NCI-H2107 (cell line): ENCODE measurements around the gene FUT8.

ENCODE experiments used
- DNase-seq: peaks from one replicate; lab custom pipeline; 2025; lab: John Stamatoyannopoulos, UW

FUT8 gene

DNA sequence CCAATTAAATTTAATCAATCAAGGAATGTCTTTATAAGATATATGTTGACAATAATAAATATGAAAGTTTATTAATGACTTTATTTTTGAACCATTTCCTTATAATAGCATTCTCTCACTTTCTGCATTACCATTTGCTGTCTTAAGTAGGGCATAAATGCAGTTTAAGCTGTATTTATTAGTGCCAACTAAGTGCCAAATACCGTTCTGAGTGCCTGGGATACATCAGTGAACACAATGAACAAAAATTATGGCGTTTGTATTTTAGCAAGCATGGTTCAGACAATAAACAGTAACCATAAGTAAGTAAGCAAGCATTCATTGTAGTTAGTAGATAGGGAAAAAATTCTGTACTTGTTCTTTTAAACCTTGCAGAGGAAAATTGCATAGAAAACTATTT is 145.8 kb downstream of the FUT8 start:
- no peak for DNase-seq

DNA sequence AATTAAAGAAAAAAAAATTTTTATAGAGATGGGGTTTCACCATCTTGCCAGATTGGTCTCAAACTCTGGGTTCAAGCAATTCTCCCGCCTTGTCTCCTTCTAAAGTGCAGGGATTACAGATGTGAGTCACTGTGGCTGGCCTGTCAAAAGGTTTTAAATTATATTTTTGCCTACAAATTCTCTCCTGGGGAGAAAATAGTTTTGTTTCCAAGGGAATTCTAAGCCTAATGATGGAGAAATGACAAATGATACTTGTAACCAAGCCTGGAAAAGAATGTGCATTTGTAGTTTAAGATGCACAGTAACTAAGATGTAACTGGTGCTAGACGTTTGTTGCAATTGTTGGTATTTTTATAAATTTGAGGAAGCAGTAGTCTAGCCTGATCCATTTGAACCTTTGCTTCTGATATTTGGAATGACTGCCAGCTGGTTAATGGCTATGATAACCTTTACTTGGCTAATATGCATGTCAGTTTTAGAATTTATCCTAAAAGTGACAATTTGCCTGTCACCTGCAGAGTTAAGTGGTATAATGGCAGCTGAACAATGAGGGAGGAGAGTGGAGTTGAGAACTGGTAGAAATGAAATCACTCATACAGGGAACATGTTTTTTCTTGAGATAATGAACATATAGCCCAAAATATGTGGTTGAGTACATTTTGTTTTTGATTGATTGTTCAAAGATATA is 148.0 kb downstream of the FUT8 start:
- no peak for DNase-seq

DNA sequence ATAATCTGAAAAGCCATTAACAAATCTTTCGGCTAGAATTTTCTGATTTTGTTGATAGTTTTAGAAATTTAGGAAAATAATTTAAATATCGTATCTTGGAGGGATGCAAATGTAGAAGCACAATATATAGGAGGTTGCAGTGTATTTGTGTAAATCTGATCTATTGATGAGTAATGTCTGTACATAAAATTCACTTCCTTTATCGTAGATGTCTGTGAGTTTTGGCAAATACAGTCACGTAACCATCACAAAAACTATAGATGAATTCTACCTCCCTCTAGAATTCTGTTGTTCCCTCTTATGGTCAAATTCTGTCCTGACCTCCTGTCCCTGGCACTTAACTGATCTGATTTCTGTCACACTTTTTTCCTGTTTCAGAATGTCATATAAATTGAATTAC is 151.8 kb downstream of the FUT8 start:
- DNase-seq, result no peak

DNA sequence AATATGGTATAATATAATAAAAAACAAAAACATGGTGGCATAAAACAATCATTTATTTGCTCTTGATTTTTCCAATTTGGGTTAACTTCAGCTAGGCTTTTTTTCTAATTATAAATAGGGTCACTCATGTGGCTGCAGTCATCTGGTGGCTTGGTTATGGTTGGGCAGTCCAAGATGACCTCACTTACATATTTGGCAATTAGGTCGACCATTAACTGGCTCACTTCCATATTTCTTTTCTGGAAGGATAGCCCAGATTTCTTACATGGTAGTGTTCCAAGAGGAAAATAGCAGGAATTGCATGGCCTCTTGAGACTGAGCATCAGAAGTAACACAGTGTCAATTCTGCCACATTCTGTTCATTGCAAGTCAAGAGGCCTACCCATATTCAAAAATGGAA is 153.4 kb downstream of the FUT8 start:
- DNase-seq, result no peak

DNA sequence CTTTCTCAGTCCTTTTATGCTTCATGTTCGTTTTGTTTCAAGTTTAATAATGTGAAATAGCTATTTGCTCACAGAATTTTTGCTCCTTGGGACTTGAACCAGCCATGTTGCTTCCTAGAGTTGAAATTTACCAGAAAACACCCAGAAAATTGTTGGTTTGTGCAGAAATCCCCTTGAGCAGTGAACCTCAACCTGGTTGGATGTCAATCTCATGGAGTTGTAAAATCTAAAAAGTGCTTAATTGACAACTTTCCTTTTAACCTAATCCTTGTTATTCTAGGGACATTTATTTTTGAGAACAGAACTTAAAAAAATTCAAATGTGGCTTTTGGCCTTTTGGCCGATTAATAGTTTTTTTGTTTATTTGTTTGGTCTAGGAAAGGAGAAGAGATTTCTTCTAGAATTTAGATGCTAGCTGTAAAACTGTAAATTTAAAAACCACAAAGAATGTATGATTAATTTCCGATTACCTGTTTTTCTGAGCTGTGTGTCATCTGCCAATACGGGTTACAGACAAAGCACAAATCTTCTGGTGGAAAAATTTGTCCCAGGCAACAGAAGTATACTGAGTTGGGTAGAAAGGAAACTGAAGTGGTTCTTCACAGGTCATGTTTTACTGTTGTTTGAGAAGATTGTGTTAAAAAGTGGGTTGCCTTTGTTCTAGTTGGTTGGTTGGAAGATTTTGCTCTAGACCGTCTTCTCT is 154.4 kb downstream of the FUT8 start:
- DNase-seq, result no peak

DNA sequence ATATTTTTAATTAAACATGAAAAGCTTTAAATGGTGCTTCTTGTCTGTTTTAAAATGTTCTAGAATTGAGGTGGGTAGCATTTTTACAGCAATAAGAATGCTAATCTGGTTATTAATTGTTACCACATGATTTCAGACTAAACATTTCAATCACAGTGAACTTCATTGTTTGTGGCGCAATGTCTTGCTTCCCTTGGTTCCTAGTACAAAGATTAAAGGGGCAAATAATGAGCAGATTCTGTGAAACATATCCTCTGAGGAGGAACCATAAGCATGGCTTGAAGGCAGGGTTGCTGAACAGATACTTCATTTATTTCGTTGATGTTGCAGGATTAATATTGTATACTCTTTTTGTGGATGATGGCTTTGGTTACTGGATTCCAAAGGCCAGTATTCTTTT is 162.1 kb downstream of the FUT8 start:
- DNase-seq, result no peak

DNA sequence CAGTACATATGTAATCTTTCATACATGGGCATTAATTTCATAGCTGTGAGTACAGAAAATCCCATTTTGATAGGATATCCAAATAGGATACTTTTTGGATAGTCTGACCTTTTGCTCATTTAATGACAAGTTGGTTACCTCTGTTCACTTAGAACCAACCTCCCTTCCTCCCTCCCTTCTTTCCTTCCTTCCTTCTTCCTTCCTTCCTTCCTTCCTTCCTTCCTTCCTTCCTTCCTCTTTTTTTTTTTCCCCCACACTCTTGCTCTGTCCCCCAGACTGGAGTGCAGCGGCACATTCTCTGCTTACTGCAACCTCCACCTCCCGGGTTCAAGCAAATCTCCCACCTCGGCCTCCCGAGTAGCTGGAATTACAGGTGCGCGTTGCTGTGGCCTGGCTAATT is 162.9 kb downstream of the FUT8 start:
- no peak for DNase-seq

DNA sequence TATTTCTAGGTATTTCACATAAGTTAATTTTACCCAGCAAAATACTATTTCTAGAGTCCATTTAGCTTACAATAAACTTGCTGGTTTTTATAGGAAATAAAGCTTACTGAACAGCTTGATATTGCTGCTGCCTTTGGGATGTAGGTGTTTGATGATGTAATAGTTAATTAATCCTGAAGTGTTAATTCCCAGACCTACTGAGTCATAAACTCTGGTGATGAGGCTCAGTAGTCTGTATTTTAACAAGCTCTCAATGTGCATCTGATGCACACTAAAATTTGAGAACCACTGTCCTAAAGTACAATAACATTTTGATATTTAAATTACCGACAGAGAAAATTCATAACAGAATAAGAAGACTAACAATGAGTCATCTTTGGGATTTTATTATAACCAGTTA is 168.4 kb downstream of the FUT8 start:
- DNase-seq, result no peak

DNA sequence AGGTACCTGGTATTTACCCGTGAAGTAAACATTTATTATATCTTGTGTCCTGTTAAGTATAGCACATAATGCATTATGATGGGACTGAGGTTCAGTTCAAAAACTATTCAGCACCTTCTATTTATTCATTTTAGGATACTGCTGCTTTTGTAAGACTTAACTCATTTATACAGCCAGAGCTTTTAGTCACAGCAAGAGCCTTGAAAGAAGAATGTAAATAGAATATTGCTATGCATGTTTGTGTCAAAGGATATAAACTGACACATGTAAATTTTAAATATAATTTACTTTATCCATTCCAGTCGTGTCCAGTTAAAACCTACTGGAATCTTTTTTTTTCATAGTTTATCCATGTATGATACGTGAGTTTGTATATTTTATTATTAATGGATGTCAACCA is 168.8 kb downstream of the FUT8 start:
- no peak for DNase-seq

DNA sequence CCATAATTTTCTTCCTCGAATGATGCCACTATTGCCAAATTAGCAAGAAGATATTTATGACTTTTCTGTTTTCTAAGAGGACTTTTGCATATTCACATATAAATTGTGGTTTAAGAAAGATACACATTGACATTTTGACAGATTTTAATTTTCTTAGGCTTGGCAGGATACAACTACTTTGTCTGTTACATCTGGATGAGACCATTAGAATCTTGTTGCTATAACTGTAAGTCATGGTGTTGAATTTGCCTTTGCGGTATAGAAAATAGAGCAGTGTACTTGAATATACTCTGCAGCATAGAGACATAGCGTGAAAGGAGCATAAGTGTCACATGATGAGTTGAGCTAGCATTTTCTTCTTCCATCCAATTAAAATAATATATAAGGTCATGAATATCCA is 169.3 kb downstream of the FUT8 start:
- no peak for DNase-seq

DNA sequence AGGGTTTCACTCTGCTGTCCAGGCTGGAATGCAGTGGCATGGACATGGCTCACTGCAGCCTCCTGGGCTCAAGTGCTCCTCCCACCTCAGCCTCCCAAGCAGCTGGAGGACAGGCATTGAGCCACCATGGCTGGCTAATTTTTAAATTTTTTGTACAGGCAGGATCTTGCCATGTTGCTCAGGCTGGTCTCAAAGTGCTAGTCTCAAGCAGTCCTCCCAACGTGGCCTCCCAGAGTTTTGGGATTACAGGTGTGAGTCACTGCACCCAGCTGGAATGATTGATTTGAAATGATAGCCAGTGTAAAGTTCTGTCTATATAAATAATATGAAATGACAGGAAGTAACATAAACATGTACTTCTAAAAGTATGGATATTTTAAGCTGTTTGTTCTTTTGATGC is 172.7 kb downstream of the FUT8 start:
- no peak for DNase-seq

DNA sequence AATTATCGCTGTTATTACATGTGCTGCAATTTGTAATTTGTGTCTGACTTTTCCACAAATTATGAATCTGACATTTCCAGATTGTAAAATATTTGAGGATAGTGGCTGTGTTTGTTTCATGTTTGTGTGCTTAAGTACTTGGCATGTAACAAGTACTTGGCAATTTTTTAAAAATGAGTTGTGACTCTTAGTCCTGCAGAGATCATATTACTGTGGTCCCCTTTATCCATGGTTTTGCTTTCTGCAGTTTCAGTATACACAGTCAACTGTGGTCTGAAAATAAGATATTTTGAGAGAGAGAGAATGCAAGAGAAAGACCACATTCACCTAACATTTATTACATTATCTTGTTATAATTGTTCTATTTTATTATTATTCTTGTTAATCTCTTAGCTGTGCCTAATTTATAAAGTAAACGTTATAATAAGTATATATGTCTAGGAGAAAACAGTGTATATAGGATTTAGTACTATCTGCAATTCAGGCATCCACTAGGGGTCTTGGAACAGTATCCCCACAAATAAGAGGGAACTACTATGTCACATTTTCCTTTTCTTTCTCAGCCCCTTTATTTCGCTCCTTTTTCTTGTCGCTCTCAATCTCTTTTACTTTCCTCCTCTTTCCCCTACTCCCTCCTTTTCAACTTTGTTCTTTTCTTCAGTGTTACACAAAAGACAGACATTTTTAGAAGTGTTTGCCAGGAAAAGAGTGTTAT is 176.1 kb downstream of the FUT8 start:
- no peak for DNase-seq

DNA sequence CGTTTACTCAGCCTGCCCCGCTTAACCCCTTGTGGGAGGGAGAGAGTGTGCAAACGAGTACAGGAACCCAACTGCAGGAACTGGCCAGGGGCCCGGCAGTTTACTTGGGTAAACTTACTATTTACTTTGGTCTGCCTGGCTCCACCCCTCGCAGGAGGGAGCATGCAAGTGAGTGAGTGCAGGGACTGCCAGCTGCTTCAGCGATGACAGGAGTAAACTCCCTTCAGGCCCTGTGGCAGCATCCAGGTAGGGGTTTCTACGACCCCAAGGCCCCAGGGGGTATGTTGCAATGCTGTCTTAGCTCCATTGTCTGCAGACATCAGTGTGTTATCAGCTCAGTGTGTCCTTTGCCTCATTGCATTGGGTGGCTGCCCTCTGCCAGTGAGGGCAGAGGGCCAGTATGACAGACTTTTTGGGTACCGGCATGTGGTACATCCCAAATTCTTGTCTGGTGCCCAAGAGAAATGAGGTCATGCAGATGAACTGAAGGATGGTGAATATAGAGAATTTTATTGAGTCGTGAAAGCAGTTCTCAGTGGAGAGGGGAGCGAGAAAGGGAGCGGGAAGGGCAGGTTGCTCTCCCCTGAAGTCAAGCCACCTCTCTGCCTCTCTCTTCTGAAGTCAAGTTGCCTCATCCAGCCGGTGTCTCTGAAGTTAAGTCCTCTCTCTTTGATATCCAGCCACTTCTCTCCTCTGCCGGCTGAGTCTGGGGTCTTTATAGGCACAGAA is 181.8 kb downstream of the FUT8 start:
- no peak for DNase-seq

DNA sequence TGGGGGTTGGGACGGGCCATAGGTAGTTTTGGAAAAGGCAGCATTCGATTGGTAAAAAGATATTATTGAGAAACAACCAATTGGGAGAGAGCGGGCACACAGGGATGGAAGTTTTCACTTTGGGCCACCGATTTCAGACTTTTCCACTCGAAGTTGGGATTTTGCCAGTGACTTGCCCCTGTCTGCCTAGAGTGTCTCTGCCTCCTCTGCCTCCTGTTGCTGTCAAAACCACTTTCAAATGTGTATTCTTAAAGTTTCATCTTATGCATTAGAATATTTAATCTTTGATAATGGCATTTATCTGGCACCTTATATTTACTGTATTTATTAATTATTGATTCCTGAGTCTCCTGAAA is 182.3 kb downstream of the FUT8 start:
- DNase-seq, result no peak

DNA sequence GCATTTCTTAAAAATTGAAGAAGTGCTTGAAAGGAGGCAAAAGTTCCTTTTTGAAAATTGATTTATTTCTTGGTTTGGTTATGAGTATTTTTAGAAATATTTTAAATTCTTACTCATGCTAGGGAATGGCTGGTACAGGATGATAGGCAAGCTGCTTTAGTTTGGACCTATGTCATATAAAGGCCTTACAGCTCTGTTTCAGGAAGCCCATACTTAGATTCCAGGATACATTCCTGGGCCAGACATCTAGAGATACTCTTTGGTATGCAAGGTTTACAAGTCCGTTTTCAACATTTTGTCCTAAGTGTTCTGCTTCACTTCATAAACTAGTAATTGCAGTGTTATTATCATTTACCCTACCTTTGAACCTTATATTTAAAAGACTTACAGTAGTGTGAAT is 186.8 kb downstream of the FUT8 start:
- no peak for DNase-seq

DNA sequence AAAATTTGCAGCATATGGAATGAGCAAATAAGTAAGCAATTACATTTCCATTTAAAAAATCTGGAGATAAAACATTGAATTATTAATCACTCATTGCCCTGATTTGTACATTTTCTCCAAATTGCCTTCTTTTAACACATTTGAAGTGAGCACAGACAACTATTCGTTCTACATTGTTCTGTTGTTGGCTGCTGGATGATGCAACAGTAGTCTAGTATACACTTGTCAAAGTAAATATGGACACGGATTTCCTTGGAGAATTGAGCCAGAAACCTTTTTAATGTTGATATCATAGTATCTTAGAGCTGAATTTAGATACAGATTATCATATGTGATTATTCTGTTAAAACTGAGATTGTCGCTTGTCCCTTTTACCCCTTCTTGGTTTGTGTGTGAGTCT is 188.2 kb downstream of the FUT8 start:
- DNase-seq, result no peak

DNA sequence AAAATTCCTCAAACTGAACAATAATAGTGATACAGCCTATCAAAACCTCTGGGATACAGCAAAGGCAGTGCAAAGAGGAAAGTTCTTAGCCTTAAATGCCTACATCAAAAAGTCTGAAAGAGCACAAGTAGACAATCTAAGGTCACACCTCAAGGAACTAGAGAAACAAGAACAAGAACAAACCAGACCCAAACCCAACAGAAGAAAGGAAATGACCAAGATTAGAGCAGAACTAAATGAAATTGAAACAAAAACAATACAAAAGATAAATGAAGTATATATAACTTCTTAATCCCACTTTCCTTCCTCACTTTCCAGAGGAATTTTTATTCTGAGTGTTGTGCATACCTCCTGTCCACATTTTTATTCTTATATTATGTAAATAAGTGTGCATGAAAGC is 192.0 kb downstream of the FUT8 start:
- no peak for DNase-seq

DNA sequence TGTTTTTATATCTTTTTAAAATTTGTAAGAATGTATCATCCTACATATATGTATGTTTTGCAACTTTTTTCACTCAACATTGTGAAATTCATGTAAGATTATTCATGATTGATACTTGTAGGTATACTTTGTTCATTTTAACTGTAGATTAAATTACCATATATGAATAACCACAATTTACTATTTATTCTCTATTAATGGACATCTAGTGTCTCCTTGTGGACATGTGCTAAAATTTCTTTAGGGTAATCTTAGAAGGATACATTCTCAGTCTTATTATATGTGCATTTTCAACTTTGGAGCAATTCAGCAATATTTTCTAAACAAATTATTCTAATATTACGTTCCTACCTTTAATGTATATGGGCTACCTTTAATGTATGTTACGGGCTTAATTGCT is 192.4 kb downstream of the FUT8 start:
- DNase-seq, result no peak

DNA sequence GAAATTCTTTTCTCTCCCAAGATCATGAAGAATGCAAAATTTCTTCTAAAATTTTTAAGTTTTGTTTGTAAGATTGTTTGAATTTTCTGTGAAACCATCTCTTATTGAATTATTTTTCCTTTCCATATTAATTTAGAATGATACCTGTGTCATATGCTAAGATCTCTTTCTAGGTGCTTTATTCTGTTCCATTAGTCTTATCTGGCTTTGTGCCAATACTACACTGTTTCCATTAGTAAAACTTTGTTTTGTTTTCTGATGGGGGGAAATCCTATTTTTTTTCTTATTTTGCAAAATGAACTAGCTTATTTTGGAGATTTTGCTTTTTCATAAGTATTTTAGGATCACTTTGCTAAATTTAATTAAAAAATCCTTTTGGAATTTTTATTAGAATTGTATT is 193.9 kb downstream of the FUT8 start:
- no peak for DNase-seq

DNA sequence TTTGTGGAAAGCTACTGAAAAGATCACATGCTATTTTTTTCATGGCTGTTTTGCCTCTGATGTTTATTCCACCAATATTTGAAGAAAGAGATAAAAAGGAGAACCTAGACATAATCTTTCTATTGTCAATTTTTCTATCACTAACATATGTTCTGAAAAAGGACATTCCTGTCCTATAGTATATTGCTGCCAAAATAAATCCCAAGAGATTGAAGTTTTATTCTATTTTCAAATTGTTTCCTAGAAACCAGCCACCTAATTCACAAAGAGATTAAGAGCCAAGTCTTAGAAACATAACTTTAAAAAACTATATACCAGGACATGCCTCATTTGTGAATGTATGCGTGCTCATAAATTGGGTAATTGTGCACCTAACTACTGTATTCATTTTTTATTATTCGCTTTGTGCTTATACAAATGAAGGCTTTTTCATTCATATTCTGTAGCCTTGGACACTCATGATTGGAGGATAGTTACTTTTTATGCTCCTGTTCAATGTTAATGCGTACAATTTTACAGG is 200.7 kb downstream of the FUT8 start:
- DNase-seq, result no peak

DNA sequence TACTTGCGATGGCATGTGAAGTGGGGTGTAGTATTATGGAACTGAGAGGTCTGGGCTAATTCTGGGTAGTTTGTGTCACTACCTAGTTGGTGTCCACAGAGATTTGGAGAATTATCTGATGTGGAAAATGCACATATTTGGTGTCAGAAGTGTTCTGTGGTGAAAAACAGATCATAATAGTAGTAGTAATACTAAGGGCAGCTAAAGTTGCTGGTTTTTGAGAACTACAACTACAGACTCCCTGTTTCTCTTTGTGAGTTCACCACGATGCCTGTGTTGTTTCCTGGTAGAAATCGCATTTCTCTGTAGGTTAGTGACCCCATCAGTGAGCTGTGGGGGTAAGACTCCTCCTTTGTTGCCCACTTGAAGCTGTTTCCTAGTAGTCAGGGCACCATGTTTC is 206.5 kb downstream of the FUT8 start:
- DNase-seq, result no peak

DNA sequence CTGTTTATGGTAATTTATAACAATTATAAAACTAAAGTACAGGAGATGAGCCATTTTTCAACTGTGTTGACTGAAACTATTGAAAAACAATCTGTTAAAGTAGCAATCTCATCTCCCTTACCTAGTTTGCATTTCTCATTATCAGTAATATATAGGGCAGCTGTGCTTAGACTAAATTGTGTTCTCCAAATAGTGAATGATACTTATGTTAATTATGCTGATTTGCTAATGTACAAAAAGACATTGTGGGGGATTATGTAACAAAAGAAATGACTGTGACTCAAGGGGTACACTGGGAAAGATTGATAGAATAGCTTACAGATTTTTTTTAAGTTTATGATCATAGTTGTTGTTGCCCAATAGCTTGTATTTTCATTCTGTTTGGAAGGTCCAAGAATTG is 207.7 kb downstream of the FUT8 start:
- no peak for DNase-seq

DNA sequence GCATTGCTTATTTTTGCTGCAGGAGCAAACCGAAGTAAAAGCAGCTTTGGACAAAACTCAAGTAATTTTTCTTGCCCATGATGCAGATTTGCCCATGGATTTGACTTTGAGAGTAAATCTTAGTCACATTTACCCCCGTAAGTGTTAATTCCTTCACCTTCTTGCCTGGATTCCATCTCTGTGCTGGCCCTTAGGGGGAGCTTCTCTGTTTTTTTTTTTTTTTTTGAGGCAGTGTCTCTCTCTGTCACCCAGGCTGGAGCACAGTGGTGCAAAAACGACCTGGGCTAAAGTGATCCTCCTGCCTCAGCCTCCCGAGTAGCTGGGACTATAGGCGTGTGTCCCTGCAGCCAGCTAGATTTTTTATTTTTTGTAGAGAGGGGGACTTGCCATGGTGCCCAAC is 210.2 kb downstream of the FUT8 start:
- DNase-seq, result no peak
